Stimulated activated CD8-positive, alpha-beta memory T cell treated with anti-CD3 and anti-CD28 coated beads, Interleukin-2, amount 100 ng/mL, for 48 hours (primary cell): ENCODE data around the gene STPG4.
"Not testable (repeated sequence)": the region's sequence is repeated elsewhere in the genome, so short reads cannot be mapped to it uniquely, and the experiment has no call there.

Experiments used
- DNase-seq, 2 donors: peaks; one replicate each; pipeline ENCODE4 v3.0.0-alpha.2; 2020; ENCODE audit warnings: low read depth in 2 of 2

The STPG4 gene

GRCh38 chr2:47172922-47173695 is 18.0 kb upstream of the STPG4 start:
- no peak for DNase-seq

- DNase-seq, result no peak
These were observed 17.2 kb upstream of the STPG4 start for GRCh38 chr2:47172156-47172921.

- no peak for DNase-seq
These were observed 14.7 kb upstream of the STPG4 start for GRCh38 chr2:47169784-47170183.

GRCh38 chr2:47168895-47169294 is 13.8 kb upstream of the STPG4 start:
- DNase-seq, result not testable (repeated sequence)

GRCh38 chr2:47167149-47167548 is 12.0 kb upstream of the STPG4 start:
- no peak for DNase-seq

GRCh38 chr2:47165001-47165555 is 10.0 kb upstream of the STPG4 start:
- DNase-seq, result no peak

GRCh38 chr2:47162780-47163179 is 7.7 kb upstream of the STPG4 start:
- no peak for DNase-seq

- DNase-seq, result no peak
These were observed 6.4 kb upstream of the STPG4 start for GRCh38 chr2:47161475-47161874.

GRCh38 chr2:47160660-47161059 is 5.6 kb upstream of the STPG4 start:
- DNase-seq, result no peak

GRCh38 chr2:47160211-47160610 is 5.1 kb upstream of the STPG4 start:
- DNase-seq, result no peak

GRCh38 chr2:47159627-47160026 is 4.5 kb upstream of the STPG4 start:
- no peak for DNase-seq

- no peak for DNase-seq
These were observed 3.5 kb upstream of the STPG4 start for GRCh38 chr2:47158576-47158975.

GRCh38 chr2:47152803-47153202 is 2.3 kb downstream of the STPG4 start:
- DNase-seq, result no peak

GRCh38 chr2:47150175-47150574 is 4.9 kb downstream of the STPG4 start:
- DNase-seq, result no peak

- no peak for DNase-seq
These were observed 8.1 kb downstream of the STPG4 start for GRCh38 chr2:47147021-47147420.

- DNase-seq, result no peak
These were observed 9.6 kb downstream of the STPG4 start for GRCh38 chr2:47145466-47145865.

GRCh38 chr2:47141520-47141919 is 13.6 kb downstream of the STPG4 start:
- no peak for DNase-seq

GRCh38 chr2:47134386-47135090 is 20.6 kb downstream of the STPG4 start:
- no peak for DNase-seq

- DNase-seq, result no peak
These were observed 22.1 kb downstream of the STPG4 start for GRCh38 chr2:47133046-47133445.

- no peak for DNase-seq
These were observed 25.9 kb downstream of the STPG4 start for GRCh38 chr2:47129191-47129706.

- DNase-seq, result no peak
These were observed 26.4 kb downstream of the STPG4 start for GRCh38 chr2:47128705-47129104.
